NT2/D1 (cell line): ENCODE data around the gene ADAMTS15.

ENCODE experiments used
- DNase-seq: peaks from one replicate; pipeline ENCODE4 v3.0.0-alpha.2; 2011; ENCODE audit warnings: low read depth, low spot score
- H3K27me3 ChIP-seq: 2 replicates; pipeline ENCODE4 v1.6.0; 2011; ENCODE audit warnings: mild to moderate bottlenecking; ENCODE audit not compliant: insufficient read length, insufficient read depth
- H3K36me3 ChIP-seq: 2 replicates; pipeline ENCODE4 v1.6.1; 2011; ENCODE audit warnings: mild to moderate bottlenecking, low read length, mixed read lengths; ENCODE audit not compliant: insufficient read depth, insufficient read length
- H3K4me1 ChIP-seq: 2 replicates; pipeline ENCODE4 v1.5.1; 2011; ENCODE audit not compliant: insufficient read depth, insufficient read length
- H3K4me3 ChIP-seq: 2 replicates; pipeline ENCODE4 v1.5.1; 2011; ENCODE audit warnings: low read depth; ENCODE audit not compliant: insufficient read length
- H3K9ac ChIP-seq: 2 replicates; pipeline ENCODE4 v1.6.0; 2011; ENCODE audit warnings: low read depth; ENCODE audit not compliant: insufficient read length
- H3K9me3 ChIP-seq: 2 replicates; pipeline ENCODE4 v1.5.1; 2011; ENCODE audit warnings: mild to moderate bottlenecking, low read length; ENCODE audit not compliant: insufficient read depth
- SUZ12 ChIP-seq: IDR thresholded peaks from 2 replicates; pipeline ENCODE4 v1.6.1; 2011; ENCODE audit not compliant: insufficient read length, insufficient read depth; ENCODE audit errors: extremely low read depth
- YY1 ChIP-seq: IDR thresholded peaks from 2 replicates; pipeline ENCODE4 v1.6.1; 2011; ENCODE audit not compliant: insufficient read length, insufficient read depth
- ZNF274 ChIP-seq: IDR thresholded peaks from 2 replicates; pipeline ENCODE4 v1.6.1; 2011; ENCODE audit warnings: mild to moderate bottlenecking, low read depth, low read length

The ADAMTS15 gene

DNA sequence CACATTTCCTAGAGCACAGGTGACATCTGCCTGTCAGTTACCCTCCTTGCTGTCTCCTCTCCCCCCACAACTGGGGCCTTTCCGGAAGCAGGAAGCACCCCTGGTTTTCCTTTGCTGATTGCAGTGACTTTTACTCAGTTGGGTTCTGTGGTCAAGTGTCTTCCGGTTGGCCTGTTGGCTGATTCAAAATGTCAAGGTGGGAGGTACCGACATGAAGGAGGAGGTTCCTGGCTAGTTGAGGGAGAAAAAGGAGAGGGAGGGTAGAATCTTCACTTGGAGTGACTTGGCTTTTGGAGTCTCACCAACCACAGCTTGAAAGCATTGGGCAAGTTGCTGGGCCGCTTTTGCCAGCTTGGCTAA lies 9.3 kb upstream of the ADAMTS15 start:
- no peak for DNase-seq
- Histone ChIP-seq H3K4me3 (no peak overlapping the region), H3K36me3 (no peaks in the 10 kb centered on the region), H3K9me3 (no peaks in the 10 kb centered on the region), H3K27me3 (peaks cover 4% of the 10 kb centered on the region), H3K4me1 (no peaks in the 10 kb centered on the region), H3K9ac (no peak overlapping the region)
- no peak for TF ChIP-seq SUZ12
- no peak for TF ChIP-seq YY1
- TF ChIP-seq ZNF274: no peak

DNA sequence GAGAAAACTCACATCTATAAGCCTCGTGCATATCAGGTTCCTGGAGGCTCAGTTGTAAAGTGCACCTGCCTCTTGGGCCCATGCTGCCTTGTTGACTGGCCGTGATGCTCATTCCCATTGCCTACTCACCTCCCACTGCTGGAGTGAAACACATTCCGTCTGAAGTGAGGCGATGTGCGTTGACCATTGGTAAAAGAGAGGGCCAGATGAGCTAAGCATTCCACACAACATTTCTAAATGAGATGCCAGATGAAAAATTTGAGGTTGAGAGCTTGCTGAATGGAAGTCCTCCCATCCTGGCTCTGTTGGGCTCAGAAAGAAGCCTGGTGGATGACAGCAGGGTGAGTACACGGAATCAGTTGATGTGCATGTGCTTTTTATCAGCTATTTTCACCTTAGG lies 8.6 kb upstream of the ADAMTS15 start:
- no peak for DNase-seq
- H3K4me1 ChIP-seq: no peaks in the 10 kb centered on the region
- H3K9me3 ChIP-seq: no peaks in the 10 kb centered on the region
- peaks cover 4% of the 10 kb centered on the region for H3K27me3 ChIP-seq
- H3K4me3 ChIP-seq: no peak overlapping the region
- TF ChIP-seq YY1 (no peak), ZNF274 (no peak), SUZ12 (no peak)
- no peak overlapping the region for H3K9ac ChIP-seq
- no peaks in the 10 kb centered on the region for H3K36me3 ChIP-seq

DNA sequence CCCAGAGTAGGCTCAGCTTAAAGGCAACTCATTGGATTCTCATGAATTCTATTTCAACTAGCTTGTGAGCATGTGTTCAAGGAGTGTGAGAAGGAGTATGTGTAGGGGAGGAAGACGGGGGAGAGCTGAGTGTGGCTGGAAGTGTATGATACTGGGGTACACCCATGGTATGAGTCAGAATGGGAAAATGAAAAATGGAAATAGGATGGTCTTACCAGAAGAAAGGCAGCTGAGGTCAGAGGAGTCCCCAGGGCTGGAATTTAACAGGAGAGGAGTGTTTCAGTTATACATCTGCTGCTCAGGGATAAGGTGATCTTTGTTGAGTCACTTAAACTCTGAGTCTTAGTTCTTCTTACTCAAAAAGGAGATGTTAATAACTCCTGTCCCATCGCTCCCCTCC lies 6.7 kb upstream of the ADAMTS15 start:
- Histone ChIP-seq H3K36me3 (no peaks in the 10 kb centered on the region), H3K9ac (no peak overlapping the region), H3K4me3 (no peak overlapping the region), H3K4me1 (no peaks in the 10 kb centered on the region), H3K9me3 (no peaks in the 10 kb centered on the region), H3K27me3 (peaks cover 15% of the 10 kb centered on the region)
- DNase-seq: no peak
- no peak for TF ChIP-seq SUZ12
- TF ChIP-seq ZNF274: no peak
- no peak for TF ChIP-seq YY1

DNA sequence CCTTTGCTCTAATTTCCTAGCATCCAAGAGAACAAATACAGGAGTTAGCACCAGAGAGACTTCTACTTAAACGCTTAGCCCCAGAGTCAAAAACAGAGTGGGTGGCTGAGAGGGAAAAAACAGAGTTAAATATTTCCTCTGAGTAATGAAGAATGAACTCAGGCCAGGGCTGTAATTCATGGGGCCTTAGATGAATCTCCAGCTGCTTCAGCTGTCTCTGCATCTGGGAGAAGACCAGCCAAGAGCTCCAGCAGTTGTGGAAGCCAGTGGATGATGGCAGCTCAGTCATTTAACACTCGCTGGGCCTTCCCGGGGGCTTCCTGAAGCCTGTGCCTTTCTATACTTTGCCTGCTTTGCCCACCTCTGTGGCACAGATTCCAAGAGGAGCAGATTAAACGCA lies 5.7 kb upstream of the ADAMTS15 start:
- Histone ChIP-seq H3K36me3 (no peaks in the 10 kb centered on the region), H3K9me3 (no peaks in the 10 kb centered on the region), H3K4me3 (no peak overlapping the region), H3K27me3 (peaks cover 21% of the 10 kb centered on the region), H3K4me1 (no peaks in the 10 kb centered on the region), H3K9ac (no peak overlapping the region)
- DNase-seq: no peak
- TF ChIP-seq SUZ12 (no peak), YY1 (no peak), ZNF274 (no peak)

DNA sequence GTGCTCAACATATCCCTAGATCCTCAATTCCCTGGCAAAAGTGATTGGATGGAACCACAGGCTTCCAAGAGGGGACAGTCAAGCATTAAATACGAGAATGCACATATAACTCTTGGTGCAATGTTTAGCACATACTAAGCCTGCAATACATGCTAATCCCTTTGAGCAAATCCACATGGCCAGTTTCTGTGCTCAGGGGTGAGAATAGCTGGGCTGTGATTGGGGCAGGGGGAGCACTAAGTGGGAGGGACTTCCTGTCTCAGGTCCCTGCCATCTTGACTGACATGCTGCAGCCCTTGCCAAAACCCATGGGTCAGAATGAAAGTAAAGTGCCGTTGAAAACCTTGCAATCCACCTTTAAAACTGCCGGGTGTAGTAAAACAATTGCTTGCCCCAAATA lies 2.7 kb upstream of the ADAMTS15 start:
- H3K9ac ChIP-seq: no peak overlapping the region
- no peaks in the 10 kb centered on the region for H3K36me3 ChIP-seq
- no peaks in the 10 kb centered on the region for H3K4me1 ChIP-seq
- peaks cover 43% of the 10 kb centered on the region for H3K27me3 ChIP-seq
- DNase-seq: no peak
- no peak for TF ChIP-seq ZNF274
- TF ChIP-seq SUZ12: no peak
- no peak for TF ChIP-seq YY1
- H3K4me3 ChIP-seq: no peak overlapping the region
- H3K9me3 ChIP-seq: no peaks in the 10 kb centered on the region

DNA sequence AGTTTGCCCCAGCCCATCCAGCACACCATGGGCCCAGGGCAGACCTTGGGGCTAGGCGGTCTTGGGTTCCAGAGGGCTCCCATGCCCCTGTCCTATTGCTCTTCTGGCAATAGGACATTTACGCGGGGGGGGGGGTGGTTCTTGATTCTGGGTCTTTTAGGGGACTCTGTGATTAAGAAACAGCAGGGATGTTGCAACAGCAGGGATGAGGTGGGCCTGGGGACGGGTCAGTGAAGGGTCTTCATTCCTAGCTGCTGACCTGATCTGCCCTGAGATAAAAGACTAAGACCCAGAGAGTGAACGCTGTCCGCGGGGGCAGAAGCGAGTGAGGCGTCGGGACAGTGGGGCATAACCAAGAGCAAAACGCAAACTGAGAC lies 418 bp upstream of the ADAMTS15 start:
- TF ChIP-seq SUZ12 (no peak), YY1 (no peak), ZNF274 (no peak)
- H3K9me3 ChIP-seq: no peaks in the 10 kb centered on the region
- H3K4me3 ChIP-seq: no peak overlapping the region
- H3K9ac ChIP-seq: no peak overlapping the region
- peaks cover 56% of the 10 kb centered on the region for H3K27me3 ChIP-seq
- H3K4me1 ChIP-seq: no peaks in the 10 kb centered on the region
- DNase-seq: no peak
- H3K36me3 ChIP-seq: no peaks in the 10 kb centered on the region

DNA sequence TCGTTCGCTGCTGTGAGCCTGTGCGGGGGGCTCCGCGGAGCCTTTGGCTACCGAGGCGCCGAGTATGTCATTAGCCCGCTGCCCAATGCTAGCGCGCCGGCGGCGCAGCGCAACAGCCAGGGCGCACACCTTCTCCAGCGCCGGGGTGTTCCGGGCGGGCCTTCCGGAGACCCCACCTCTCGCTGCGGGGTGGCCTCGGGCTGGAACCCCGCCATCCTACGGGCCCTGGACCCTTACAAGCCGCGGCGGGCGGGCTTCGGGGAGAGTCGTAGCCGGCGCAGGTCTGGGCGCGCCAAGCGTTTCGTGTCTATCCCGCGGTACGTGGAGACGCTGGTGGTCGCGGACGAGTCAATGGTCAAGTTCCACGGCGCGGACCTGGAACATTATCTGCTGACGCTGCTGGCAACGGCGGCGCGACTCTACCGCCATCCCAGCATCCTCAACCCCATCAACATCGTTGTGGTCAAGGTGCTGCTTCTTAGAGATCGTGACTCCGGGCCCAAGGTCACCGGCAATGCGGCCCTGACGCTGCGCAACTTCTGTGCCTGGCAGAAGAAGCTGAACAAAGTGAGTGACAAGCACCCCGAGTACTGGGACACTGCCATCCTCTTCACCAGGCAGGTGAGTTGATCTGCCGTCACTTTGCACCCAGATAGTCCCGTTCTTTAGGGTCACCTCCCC lies 1.0 kb downstream of the ADAMTS15 start:
- DNase-seq: no peak
- TF ChIP-seq YY1 (no peak), ZNF274 (no peak), SUZ12 (peak; percentile 85)
- Histone ChIP-seq H3K9ac (peak overlapping the region; percentile 77), H3K9me3 (no peaks in the 10 kb centered on the region), H3K4me3 (peak overlapping the region; percentile 53), H3K27me3 (peaks cover 70% of the 10 kb centered on the region), H3K36me3 (no peaks in the 10 kb centered on the region), H3K4me1 (no peaks in the 10 kb centered on the region)
